PFSK-1 (cell line): Measurements from ENCODE around the gene CTNND2.

ENCODE experiments used
- POLR2AphosphoS5 ChIP-seq: IDR thresholded peaks from 2 replicates; pipeline ENCODE4 v1.6.1; 2012; ENCODE audit warnings: low read depth, mild to moderate bottlenecking, control low read depth, low read length, moderate library complexity
- REST ChIP-seq, 2 experiments: IDR thresholded peaks; 2 replicates each; pipeline versions ENCODE4 v1.6.1 to v1.8.0; 2011 to 2012; ENCODE audit warnings: low read depth in 2 of 2, low read length in 2 of 2, control low read depth in 1 of 2, inconsistent platforms in 1 of 2, mild to moderate bottlenecking in 1 of 2, moderate library complexity in 1 of 2; ENCODE audit not compliant: insufficient read depth in 1 of 2
- TAF1 ChIP-seq: IDR thresholded peaks from 2 replicates; pipeline ENCODE4 v1.6.1; 2012; ENCODE audit warnings: low read length, control low read depth, borderline replicate concordance; ENCODE audit not compliant: insufficient read depth

- no peak for TF ChIP-seq TAF1
- TF ChIP-seq REST (IDR thresholded peaks at IDR 0.05; ENCODE audit: insufficient read depth in 1 of 2, low read depth in 2 of 2, low read length in 2 of 2) = no peak
- no peak for TF ChIP-seq POLR2AphosphoS5
Measured at GRCh38 chr5:11191673-11192072, 712.6 kb downstream of the CTNND2 start.
